ENCODE measurements around the gene GPI.

The GPI gene

DNA sequence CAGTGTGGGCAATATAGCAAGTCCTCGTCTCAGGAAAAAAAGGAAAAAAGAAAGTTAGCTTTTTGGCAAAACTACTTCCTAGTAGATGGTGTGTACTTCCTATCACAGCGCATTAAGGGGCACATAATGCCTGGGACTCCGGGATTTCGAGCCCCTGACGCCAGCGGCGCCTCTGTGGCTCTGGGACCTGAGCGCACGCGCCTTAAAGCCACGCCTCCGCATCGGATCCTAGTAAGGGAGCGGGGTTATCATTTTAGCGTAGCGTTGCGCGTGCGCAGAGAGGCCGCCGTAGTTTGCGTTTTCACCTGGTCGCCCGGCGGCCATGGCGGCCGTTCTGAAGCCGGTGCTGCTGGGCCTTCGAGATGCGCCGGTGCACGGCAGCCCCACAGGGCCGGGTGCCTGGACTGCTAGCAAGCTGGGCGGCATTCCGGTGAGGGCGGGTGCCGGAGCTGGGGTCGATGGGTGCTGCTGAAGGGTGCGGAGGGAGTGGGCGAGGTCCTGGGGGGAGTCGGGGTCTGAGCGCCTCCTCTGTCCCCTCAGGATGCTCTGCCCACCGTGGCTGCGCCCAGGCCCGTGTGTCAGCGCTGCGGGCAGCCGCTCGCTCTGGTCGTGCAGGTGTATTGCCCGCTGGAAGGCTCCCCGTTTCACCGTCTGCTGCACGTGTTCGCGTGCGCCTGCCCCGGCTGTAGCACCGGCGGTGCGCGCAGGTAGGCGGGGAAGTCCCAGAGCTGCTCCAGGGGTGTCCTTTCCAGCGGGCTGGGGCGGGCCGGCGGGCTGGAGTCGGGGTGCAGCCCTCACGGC, 39.3 kb downstream of the GPI start, which contains the start of gene PDCD2L:
Gene PDCD2L (plus strand): TSS at position 291 of the 801 bp plus-strand sequence. CDS start 32 bp downstream, at position 323.
- DNase-seq (ENCODE audit: low read depth in 2 of 2), result peak; percentile 81 to 90

DNA sequence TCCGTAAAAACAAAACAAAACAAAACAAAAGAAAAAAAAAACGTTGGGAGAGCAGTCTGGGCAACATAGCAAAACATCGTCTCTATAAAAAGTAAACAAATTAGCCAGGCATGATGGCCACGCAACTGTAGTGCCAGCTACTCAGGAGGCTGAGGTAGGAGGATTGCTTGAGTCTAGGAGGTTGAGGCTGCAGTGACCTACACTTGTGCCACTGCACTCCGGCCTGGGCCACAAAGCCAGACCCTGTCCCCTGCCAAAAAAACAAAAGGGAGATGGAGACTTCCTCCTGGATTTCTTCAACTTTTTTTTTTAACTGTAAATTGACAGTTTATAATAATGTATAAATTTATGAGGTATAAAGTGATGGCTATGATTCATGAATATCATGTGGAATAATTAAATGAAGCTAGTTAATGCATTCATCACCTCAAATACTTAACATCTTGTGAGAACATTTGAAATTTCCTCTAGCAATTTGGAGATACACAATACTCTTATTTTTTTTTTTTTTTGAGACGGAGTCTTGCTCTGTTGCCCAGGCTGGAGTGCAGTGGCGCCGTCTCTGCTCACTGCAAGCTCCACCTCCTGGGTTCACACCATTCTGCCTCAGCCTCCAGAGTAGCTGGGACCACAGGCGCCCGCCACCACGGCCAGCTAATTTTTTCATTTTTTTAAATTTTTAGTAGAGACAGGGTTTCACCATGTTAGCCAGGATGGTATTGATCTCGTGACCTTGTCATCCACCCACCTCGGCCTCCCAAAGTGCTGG, 41.1 kb downstream of the GPI start:
- DNase-seq (ENCODE audit: low read depth in 2 of 2), result no peak

DNA sequence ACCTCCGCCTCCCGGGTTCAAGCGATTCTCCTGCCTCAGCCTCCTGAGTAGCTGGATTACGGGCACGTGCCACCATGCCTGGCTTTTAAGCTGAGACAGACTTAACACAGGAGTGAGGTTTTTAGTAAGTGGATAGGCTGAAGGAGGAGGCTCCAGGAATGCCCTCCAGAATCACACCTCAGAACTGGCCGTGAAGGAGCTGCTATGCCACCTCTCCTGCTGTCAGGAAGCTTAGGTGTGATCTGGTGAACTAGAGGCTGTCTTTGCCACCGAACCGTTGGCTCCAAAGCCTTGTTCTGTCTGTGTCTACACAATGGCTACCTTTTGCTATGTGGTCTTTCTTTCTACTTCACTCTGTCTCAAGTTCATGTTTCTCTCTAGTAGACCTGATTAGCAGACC, 43.4 kb downstream of the GPI start:
- no peak for DNase-seq (ENCODE audit: low read depth in 2 of 2)

DNA sequence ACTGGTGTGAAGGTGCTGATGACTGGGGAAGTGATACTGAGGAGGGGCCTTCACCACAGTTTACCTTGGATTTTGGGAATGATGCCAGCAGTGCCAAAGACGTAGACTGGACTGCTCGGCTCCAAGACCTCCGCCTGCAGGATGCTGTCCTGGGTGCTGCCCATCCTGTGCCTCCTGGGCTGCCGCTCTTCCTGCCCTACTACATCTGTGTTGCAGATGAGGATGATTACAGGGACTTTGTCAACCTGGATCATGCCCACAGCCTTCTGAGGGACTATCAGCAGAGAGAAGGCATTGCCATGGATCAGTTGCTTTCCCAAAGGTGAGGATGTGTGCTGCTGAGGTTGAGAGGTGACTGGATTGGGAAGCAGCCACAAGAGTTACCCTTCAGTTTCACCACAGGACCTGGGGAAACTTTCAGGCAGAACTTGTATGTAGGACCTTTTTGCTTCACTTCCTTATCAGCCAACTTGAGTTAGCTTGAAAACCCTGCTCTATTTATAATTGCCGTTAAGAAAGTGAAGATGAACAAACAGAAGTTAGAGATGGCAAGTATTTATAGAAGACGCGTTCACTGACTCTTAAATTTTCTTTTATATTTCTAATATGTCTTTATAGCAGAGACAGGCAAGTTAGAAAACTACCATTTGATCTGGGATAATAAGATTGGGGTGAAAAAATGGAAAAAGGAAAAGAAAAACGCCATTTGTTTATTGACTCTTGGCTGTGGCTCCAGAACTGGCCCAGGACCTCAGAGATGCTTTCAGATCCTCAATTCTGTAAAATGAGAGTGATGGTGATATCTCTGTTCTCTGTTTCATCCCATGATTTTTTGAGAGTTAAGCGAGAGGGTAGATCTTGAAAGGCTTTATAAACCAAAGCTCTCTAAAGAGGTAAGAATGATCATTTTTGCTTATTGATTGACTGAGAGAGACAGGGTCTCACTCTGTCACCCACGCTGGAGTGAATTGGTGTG, 44.5 kb downstream of the GPI start:
- DNase-seq (ENCODE audit: low read depth in 2 of 2), result no peak

DNA sequence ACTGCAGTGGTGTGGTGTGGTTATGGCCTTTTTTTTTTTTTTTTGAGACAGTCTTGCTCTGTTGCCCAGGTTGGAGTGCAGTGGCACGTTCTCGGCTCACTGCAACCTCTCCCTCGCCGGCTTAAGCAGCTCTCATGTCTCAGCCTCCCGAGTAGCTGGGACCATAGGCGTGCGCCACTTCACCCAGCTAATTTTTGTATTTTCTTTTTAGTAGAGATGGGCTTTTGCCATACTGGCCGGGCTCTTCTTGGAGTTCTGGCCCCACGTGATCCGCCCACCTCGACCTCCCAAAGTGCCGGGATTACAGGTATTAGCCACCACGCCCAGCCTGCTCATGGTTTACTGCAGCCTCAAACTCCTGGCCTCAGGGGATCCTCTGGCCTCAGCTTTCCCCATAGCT, 46.2 kb downstream of the GPI start:
- DNase-seq (ENCODE audit: low read depth in 2 of 2), result no peak

DNA sequence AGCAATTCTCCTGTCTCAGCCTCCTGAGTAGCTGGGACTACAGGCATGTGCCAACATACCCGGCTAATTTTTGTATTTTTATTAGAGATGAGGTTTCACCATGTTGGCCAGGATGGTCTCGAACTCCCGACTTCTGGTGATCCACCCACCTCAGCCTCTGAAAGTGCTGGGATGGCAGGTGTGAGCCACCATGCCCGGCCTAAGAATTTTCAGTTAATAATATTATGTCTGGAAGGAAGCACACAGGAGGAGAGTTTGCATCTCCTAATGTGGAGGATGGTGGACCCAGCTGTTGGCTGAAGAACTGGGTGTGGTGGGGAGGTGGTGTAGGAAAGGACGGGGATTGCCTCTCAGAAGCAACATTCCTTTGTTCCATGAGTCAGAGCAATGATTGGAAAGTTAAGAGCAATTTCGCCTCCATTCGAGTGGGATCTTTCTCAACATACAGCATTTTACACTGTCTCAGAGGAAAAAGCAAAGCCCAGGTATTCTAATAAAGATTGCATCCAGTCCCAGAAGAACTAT, 51.1 kb downstream of the GPI start:
- no peak for DNase-seq (ENCODE audit: low read depth in 2 of 2)

DNA sequence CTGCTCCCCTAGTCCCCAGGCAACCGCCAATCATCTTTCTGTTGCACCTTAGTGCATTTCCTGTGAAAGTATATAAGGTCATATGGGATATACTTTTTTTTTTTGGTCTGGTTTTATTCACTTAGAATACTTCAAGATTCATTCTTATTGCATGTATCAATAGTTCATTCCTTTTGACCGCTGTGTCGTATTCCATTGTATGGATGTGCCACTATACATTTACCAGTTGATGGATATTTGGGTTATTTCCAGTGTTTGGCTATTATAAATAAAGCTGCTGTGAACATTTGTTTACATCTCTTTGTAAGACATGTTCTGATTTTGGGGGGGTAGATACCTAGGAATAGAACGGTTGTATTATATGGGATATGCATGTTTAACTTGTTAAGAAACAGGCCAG, 53.3 kb downstream of the GPI start:
- no peak for DNase-seq (ENCODE audit: low read depth in 2 of 2)

DNA sequence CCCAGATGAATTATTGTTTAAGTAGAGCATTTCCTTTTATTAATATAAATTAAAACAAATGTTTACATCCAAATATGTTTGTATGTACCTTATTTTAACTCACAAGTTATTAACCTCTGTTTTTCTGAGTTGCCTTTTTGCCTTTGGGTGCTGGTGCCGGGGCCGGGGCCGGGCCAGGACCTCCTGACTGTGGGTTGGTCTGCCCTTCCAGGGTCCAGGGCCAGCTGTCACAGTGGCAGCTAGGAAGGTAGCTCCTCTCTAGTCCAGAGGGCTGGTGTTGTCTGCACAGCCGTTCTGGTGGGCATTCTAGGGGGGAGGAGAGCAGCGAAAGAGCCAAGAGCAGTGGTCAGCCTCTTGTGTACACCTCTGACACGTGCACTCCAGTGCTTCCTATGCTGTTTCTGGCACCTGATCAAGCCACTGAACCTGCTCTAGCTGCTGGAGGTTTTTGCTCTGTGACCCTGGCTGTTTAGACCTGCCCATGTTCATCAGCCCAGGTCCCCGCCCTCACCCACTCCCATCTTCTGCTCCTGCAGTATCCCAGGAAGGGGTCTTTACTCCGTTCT, 61.2 kb downstream of the GPI start:
- DNase-seq (ENCODE audit: low read depth in 2 of 2), result no peak

DNA sequence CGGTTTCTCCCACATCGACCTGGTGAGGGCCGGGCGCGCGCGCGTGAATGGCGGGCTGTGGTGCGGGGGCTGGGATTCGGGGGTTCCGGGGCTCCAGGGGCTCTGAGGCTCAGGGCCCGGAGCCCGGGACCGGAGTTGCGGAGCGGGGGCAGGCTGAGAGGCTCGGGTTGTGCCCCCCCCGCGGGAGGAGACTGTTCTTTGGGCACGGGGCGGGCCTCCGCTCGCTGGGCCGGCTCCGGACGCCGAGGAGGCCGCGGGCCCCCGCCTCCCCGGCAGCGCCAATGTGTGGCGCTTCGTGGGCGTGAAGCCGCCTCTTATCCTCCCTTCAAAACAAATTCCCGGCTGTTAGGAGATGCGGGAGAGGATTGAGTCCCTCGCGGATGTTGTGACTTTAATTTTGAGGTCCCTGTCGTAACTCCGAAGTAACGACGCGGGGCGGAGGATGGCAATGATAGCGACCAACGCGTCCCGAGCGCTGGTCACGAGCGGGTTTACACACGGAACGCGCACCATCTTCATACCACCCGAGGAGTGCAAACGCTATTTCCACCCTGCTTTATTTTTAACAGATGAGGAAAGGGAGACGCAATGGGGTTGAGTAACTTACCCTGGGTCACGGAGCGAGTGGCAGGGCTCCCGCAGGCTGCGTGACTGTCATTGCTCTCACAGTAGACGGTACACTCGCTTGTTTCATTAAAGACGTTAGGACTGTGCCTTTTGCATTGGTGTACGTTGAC, 63.7 kb downstream of the GPI start:
- DNase-seq (ENCODE audit: low read depth in 2 of 2), result no peak

DNA sequence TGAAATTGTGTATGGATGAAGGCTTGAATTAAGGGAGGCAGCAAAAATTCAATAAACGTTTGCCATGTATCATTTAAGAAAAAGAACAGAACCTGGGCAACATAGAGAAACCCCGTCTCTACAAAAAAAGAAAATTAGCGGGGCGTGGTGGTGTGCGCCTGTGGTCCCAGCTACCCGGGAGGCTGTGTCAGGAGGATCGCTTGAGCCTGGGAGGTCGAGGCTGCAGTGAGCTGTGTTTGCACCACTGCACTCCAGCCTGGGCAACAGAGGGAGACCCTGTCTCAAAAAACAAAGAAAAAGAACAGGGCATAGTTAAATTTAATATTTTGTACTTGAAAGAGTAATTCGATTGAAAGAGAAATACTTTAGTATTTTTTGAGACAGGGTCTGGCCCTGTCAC, 64.6 kb downstream of the GPI start:
- DNase-seq (ENCODE audit: low read depth in 2 of 2), result no peak

DNA sequence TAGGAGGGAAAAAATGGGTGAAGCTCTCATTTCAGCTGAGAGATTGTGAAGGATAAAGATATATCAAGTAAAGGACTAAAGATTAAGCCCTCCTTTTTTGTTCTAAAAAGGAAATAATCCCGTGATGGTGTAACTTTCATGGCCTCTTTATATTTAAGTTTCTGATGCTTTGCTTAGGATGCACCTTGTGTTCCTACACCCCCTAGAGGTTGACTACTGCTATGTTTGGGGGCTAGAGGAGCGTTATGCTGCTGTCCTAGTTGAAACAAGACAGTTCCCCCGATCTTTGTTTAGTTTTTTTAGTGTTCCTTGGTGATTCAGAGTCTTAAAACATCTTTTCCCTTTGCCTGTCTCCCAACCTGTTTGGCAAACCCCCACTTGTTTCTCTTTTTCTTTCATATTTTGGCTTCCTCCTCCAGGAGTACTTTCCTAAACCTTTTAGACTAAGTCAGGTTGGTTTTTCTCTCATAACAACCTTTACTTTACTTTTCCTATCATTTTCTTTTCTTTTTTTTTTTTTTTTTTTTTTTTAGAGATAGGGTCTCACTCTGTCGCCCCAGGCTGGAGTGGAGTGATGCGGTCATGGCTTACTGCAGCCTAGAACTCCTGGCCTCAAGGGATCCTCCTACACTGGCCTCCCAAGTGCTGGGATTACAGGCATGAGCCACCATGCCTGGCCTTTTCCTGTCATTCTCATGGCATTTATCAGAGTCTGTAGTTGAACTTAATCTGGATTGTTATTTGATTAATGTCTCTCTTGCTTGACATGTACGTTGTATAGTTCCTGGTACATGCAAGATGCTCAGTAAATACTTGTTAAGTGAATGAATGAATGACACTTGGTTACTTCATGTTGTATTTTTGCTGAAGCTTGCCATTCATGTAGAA, 66.0 kb downstream of the GPI start:
- no peak for DNase-seq (ENCODE audit: low read depth in 2 of 2)

DNA sequence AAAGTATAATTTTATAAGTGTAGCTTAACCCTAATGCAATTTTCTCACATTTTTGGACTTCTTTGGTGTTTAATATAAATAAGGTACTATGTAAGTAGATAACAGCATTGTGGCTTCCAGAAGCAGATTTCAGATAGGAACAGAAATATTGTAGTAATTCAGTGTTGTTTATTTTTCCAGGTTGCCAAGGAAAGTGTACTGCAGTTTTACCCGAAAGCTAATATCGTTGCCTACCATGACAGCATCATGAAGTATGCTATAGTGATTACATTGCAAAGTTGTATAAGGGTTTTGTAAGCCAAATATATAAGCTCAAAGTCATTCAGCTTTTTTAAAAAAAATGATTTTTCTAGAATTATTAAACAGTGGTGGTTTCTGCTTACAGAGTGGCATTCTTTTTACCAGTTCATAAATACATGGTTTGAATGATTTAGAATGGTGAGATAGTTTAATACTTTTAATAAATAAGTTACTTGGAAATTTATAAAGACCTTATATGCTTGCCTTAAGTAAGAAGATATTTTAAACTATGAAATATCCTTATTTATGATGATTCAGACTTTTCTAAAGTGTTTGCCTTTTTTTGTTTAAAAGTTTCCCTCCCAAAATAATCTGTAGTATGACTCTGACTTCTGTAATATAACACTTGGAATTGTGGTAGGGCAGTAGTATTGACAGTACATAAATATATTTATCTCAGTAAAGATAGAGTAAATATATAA, 66.8 kb downstream of the GPI start:
- DNase-seq (ENCODE audit: low read depth in 2 of 2), result no peak

DNA sequence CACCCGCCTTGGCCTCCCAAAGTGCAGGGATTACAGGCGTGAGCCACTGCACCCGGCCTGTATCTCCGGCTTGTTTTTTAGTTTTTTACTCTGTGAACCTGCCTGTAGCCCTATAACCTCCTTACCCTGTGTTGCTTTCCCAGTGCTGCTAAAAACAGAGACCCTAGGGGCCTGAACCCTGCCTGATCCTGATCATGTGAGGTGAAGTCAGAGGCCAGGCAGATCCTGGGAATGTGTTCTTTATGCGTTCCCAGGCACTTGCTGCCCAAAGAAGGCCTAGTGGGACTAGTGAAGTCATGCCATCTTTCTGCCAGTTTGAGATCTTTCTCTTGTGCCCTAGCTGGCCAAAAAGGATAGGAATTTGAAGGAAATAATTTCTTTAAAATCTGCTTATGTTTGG, 67.8 kb downstream of the GPI start:
- no peak for DNase-seq (ENCODE audit: low read depth in 2 of 2)

DNA sequence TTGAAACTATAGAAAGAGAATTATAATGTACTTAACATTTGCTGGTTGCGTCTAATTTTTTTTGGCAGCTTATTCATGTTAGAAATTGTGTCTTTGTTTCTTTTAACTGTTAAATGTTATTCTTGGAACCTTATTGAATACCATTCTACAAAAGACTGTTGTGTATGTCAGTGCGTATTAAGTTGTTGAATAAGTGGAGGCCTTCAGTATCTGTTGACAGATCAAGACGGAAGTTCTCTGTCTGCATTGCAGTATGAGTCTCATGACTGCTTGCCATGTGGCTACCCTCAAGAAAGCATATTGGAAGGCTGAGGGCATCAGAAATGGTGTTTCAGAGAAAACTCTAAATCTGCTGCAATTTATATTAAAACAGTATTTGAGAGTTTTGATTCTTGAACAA, 71.7 kb downstream of the GPI start:
- no peak for DNase-seq (ENCODE audit: low read depth in 2 of 2)

DNA sequence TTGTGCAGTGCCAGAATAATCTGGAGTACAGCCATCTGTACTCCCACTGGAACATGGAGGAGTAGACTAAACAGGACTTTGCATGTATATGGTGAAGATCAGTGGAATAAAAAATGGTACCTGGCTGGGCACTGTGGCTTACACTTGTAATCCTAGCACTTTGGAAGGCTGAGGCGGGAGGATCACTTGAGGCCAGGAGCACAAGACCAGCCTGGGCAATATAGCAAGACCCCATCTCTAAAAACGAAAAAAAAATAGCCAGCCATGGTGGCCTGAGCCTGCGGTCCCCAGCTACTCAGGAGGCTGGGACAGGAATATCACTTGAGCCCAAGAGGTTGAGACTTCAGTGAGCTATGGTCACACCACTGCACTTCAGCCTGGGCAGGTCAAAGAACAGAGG, 83.2 kb downstream of the GPI start:
- DNase-seq (ENCODE audit: low read depth in 2 of 2), result no peak
